Breast epithelium (tissue), 3 donors: ENCODE results near the gene TPD52L3.

Experiments used
- CTCF ChIP-seq, 3 donors: fragments of 450-650 bp; IDR thresholded peaks; one replicate each; pipeline ENCODE4 v1.5.1; 2016 to 2017; ENCODE audit warnings: antibody characterized with exemption in 3 of 3, mild to moderate bottlenecking in 3 of 3, moderate library complexity in 3 of 3
- POLR2A ChIP-seq: fragments of 450-650 bp; IDR thresholded peaks from one replicate; pipeline ENCODE4 v1.6.1; 2016; ENCODE audit warnings: antibody characterized with exemption, mild to moderate bottlenecking, moderate library complexity

GRCh38 chr9:6301858-6302257, 26.3 kb upstream of the TPD52L3 start:
- TF ChIP-seq CTCF (IDR thresholded peaks at IDR 0.05) (no peak), POLR2A (no peak)
